Superior temporal gyrus (tissue), 1 donor: ENCODE results near the gene ARHGAP26.
"Not testable (repeated sequence)": the region's sequence is repeated elsewhere in the genome, so short reads cannot be mapped to it uniquely, and the experiment has no call there.

Source experiments
- DNase-seq: peaks from one replicate; pipeline ENCODE4 v3.0.0-alpha.2; 2016; ENCODE audit errors: extremely low spot score

Gene ARHGAP26

GRCh38 chr5:142981886-142982820 is 212.0 kb downstream of the ARHGAP26 start:
- peak; percentile 82 for DNase-seq

GRCh38 chr5:142982821-142983200 is 212.6 kb downstream of the ARHGAP26 start:
- DNase-seq: no peak

- no peak for DNase-seq
Measured at GRCh38 chr5:142984011-142984410, 213.8 kb downstream of the ARHGAP26 start.

GRCh38 chr5:142984525-142984924 is 214.3 kb downstream of the ARHGAP26 start:
- DNase-seq: no peak

GRCh38 chr5:142989270-142989669 is 219.1 kb downstream of the ARHGAP26 start:
- DNase-seq: not testable (repeated sequence)

- not testable (repeated sequence) for DNase-seq
Measured at GRCh38 chr5:142990073-142990472, 219.9 kb downstream of the ARHGAP26 start.

GRCh38 chr5:142994218-142994617 is 224.0 kb downstream of the ARHGAP26 start:
- DNase-seq: no peak

- not testable (repeated sequence) for DNase-seq
Measured at GRCh38 chr5:142995621-142996020, 225.4 kb downstream of the ARHGAP26 start.

- no peak for DNase-seq
Measured at GRCh38 chr5:142997591-142997990, 227.4 kb downstream of the ARHGAP26 start.

- DNase-seq: no peak
Measured at GRCh38 chr5:142998316-142999020, 228.3 kb downstream of the ARHGAP26 start.

- DNase-seq: not testable (repeated sequence)
Measured at GRCh38 chr5:143000551-143000950, 230.4 kb downstream of the ARHGAP26 start.

GRCh38 chr5:143001764-143002351 is 231.7 kb downstream of the ARHGAP26 start:
- DNase-seq: no peak

- no peak for DNase-seq
Measured at GRCh38 chr5:143002459-143003327, 232.5 kb downstream of the ARHGAP26 start.

- no peak for DNase-seq
Measured at GRCh38 chr5:143003328-143003636, 233.1 kb downstream of the ARHGAP26 start.

- DNase-seq: no peak
Measured at GRCh38 chr5:143004361-143005145, 234.4 kb downstream of the ARHGAP26 start.

- no peak for DNase-seq
Measured at GRCh38 chr5:143006501-143006900, 236.3 kb downstream of the ARHGAP26 start.

GRCh38 chr5:143008032-143008431 is 237.9 kb downstream of the ARHGAP26 start:
- DNase-seq: no peak

- DNase-seq: no peak
Measured at GRCh38 chr5:143008809-143009521, 238.8 kb downstream of the ARHGAP26 start.

- no peak for DNase-seq
Measured at GRCh38 chr5:143010351-143010750, 240.2 kb downstream of the ARHGAP26 start.

GRCh38 chr5:143011585-143011984 is 241.4 kb downstream of the ARHGAP26 start:
- no peak for DNase-seq
